Activated CD4-positive, alpha-beta T cell treated with anti-CD3 and anti-CD28 coated beads, Interleukin-2, amount 10 ng/mL, durations not matched to agents 24 days and 14 days (primary cell): Measurements from ENCODE around the gene ANKHD1. TPM values are rescaled to one million over a fixed set of nuclear protein-coding genes. Genes with fewer than 3 reads are reported as not detected.

Experiments used
- DNase-seq: peaks from one replicate; pipeline ENCODE4 v3.0.0; 2022
- H3K27ac Mint-ChIP-seq: one replicate; pipeline ENCODE4 v1.8.0; 2022; ENCODE audit warnings: mild to moderate bottlenecking, mixed read lengths
- H3K27me3 Mint-ChIP-seq: one replicate; pipeline ENCODE4 v1.8.0; 2022; ENCODE audit warnings: mixed read lengths
- H3K36me3 Mint-ChIP-seq: one replicate; pipeline ENCODE4 v1.8.0; 2022; ENCODE audit warnings: low read depth, mild to moderate bottlenecking, mixed read lengths
- H3K4me1 Mint-ChIP-seq: one replicate; pipeline ENCODE4 v1.8.0; 2021; ENCODE audit warnings: mixed read lengths
- H3K4me3 Mint-ChIP-seq: one replicate; pipeline ENCODE4 v1.8.0; 2022; ENCODE audit warnings: mild to moderate bottlenecking, moderate library complexity, mixed read lengths
- H3K9me3 Mint-ChIP-seq: one replicate; pipeline ENCODE4 v1.8.0; 2021; ENCODE audit warnings: mixed read lengths
- intact Hi-C: fragments of 100-400 bp; cut with micrococcal nuclease; formaldehyde crosslinking; loops from one replicate; pipeline ENCODE4 v1.15.1; 2023
- total RNA-seq: library from RNA; stranded (reverse); gene quantifications from 2 replicates; pipeline ENCODE4 v1.2.3, GENCODE V29; 2022

The ANKHD1 gene
- total RNA-seq, 1 donor from 2014 or later = 118 TPM

GRCh38 chr5:140557965-140558364, 156.3 kb downstream of the ANKHD1 start:
- H3K36me3 Mint-ChIP-seq = peaks cover 37% of the 10 kb centered on the region
- no peaks in the 10 kb centered on the region for H3K9me3 Mint-ChIP-seq
- H3K4me3 Mint-ChIP-seq = peak overlapping the region; percentile 84
- DNase-seq = peak; percentile 57
- intact Hi-C loops = loop anchor here (1.0 to 10.0 kb wide), 5 partner anchors 11 to 446 kb away; partner anchors contain the start of genes ANKHD1, CYSTM1, EIF4EBP3 and PURA
- peak overlapping the region; percentile 82 for H3K27ac Mint-ChIP-seq
- peaks cover 48% of the 10 kb centered on the region for H3K4me1 Mint-ChIP-seq
- H3K27me3 Mint-ChIP-seq = no peaks in the 10 kb centered on the region

GRCh38 chr5:140558542-140558941, 156.9 kb downstream of the ANKHD1 start:
- no peaks in the 10 kb centered on the region for H3K27me3 Mint-ChIP-seq
- no peak overlapping the region for H3K27ac Mint-ChIP-seq
- no peak overlapping the region for H3K4me3 Mint-ChIP-seq
- intact Hi-C loops = loop anchor here (5.0 to 10.0 kb wide), 3 partner anchors 306 to 446 kb away; partner anchors contain the start of genes CYSTM1 and PURA
- H3K9me3 Mint-ChIP-seq = no peaks in the 10 kb centered on the region
- H3K4me1 Mint-ChIP-seq = peaks cover 48% of the 10 kb centered on the region
- no peak for DNase-seq
- H3K36me3 Mint-ChIP-seq = peaks cover 31% of the 10 kb centered on the region

GRCh38 chr5:140560227-140560626, 158.6 kb downstream of the ANKHD1 start:
- DNase-seq = no peak
- Mint-ChIP-seq H3K27ac (no peak overlapping the region), H3K27me3 (no peaks in the 10 kb centered on the region), H3K4me3 (no peak overlapping the region), H3K9me3 (no peaks in the 10 kb centered on the region), H3K36me3 (peaks cover 28% of the 10 kb centered on the region), H3K4me1 (peaks cover 43% of the 10 kb centered on the region)
- intact Hi-C loops = no loop called here

GRCh38 chr5:140561753-140562523, 160.3 kb downstream of the ANKHD1 start:
- H3K36me3 Mint-ChIP-seq = peaks cover 25% of the 10 kb centered on the region
- peaks cover 42% of the 10 kb centered on the region for H3K4me1 Mint-ChIP-seq
- DNase-seq = peak; percentile 57
- no peaks in the 10 kb centered on the region for H3K27me3 Mint-ChIP-seq
- no peak overlapping the region for H3K27ac Mint-ChIP-seq
- intact Hi-C loops = no loop called here
- H3K9me3 Mint-ChIP-seq = no peaks in the 10 kb centered on the region
- H3K4me3 Mint-ChIP-seq = no peak overlapping the region

GRCh38 chr5:140563596-140563995, 162.0 kb downstream of the ANKHD1 start:
- no peaks in the 10 kb centered on the region for H3K9me3 Mint-ChIP-seq

GRCh38 chr5:140564196-140565023, 162.8 kb downstream of the ANKHD1 start, which contains the start of the genes APBB3 and SLC35A4:
Gene APBB3, minus strand, starts transcription at chr5:140564598. Its CDS starts 353 bp downstream, at chr5:140564245.
Gene SLC35A4, plus strand, starts transcription at chr5:140564828. Its CDS starts 2,342 bp downstream, at chr5:140567170.
- Mint-ChIP-seq H3K4me1 (peaks cover 53% of the 10 kb centered on the region), H3K36me3 (peaks cover 37% of the 10 kb centered on the region)

More at GRCh38 chr5:140563596-140563995, 162.0 kb downstream of the ANKHD1 start:
- Mint-ChIP-seq H3K27ac (peak overlapping the region; percentile 95), H3K4me1 (peaks cover 47% of the 10 kb centered on the region), H3K36me3 (peaks cover 32% of the 10 kb centered on the region), H3K27me3 (no peaks in the 10 kb centered on the region), H3K4me3 (peak overlapping the region; percentile 93)
- DNase-seq = no peak
- intact Hi-C loops = no loop called here

GRCh38 chr5:140565024-140565779, 163.6 kb downstream of the ANKHD1 start:
- Mint-ChIP-seq H3K4me1 (peaks cover 54% of the 10 kb centered on the region), H3K27ac (peak overlapping the region; percentile 95), H3K4me3 (peak overlapping the region; percentile 93), H3K27me3 (no peaks in the 10 kb centered on the region), H3K9me3 (no peaks in the 10 kb centered on the region), H3K36me3 (peaks cover 37% of the 10 kb centered on the region)
- intact Hi-C loops = loop anchor here (2.0 kb wide), 1 partner anchor 136 kb away; the partner anchor contains the start of gene ZMAT2
- peak; percentile 64 for DNase-seq

More at GRCh38 chr5:140564196-140565023, 162.8 kb downstream of the ANKHD1 start, which contains the start of the genes APBB3 and SLC35A4:
- DNase-seq = peak; percentile 99
- no peaks in the 10 kb centered on the region for H3K27me3 Mint-ChIP-seq
- H3K4me3 Mint-ChIP-seq = peak within 1 kb of the TSS; percentile 93
- intact Hi-C loops = loop anchor here (1.0 to 2.0 kb wide), 8 partner anchors 10 to 163 kb away; partner anchors contain the start of genes ANKHD1, EIF4EBP3, IK and NDUFA2
- peak within 1 kb of the TSS; percentile 95 for H3K27ac Mint-ChIP-seq
- H3K9me3 Mint-ChIP-seq = no peaks in the 10 kb centered on the region

- intact Hi-C loops = loop anchor here (2.0 kb wide), 1 partner anchor 135 kb away; the partner anchor contains the start of gene ZMAT2
- Mint-ChIP-seq H3K4me1 (peaks cover 56% of the 10 kb centered on the region), H3K36me3 (peaks cover 35% of the 10 kb centered on the region)
Measured at GRCh38 chr5:140565780-140566095, 164.1 kb downstream of the ANKHD1 start.

GRCh38 chr5:140566665-140567064, 165.0 kb downstream of the ANKHD1 start:
- H3K27ac Mint-ChIP-seq = peak overlapping the region; percentile 26
- no peaks in the 10 kb centered on the region for H3K27me3 Mint-ChIP-seq
- no peak for DNase-seq
- intact Hi-C loops = no loop called here
- H3K9me3 Mint-ChIP-seq = no peaks in the 10 kb centered on the region
- H3K4me1 Mint-ChIP-seq = peaks cover 56% of the 10 kb centered on the region
- peaks cover 36% of the 10 kb centered on the region for H3K36me3 Mint-ChIP-seq
- peak overlapping the region; percentile 45 for H3K4me3 Mint-ChIP-seq

More at GRCh38 chr5:140565780-140566095, 164.1 kb downstream of the ANKHD1 start:
- Mint-ChIP-seq H3K27ac (peak overlapping the region; percentile 95), H3K9me3 (no peaks in the 10 kb centered on the region), H3K4me3 (peak overlapping the region; percentile 93), H3K27me3 (no peaks in the 10 kb centered on the region)
- DNase-seq = peak; percentile 60

- H3K9me3 Mint-ChIP-seq = no peaks in the 10 kb centered on the region
- peak overlapping the region; percentile 70 for H3K27ac Mint-ChIP-seq
- H3K4me1 Mint-ChIP-seq = peaks cover 56% of the 10 kb centered on the region
- DNase-seq = no peak
- peaks cover 36% of the 10 kb centered on the region for H3K36me3 Mint-ChIP-seq
- H3K27me3 Mint-ChIP-seq = no peaks in the 10 kb centered on the region
- intact Hi-C loops = no loop called here
- H3K4me3 Mint-ChIP-seq = peak overlapping the region; percentile 45
Measured at GRCh38 chr5:140567136-140567818, 165.6 kb downstream of the ANKHD1 start.

- Mint-ChIP-seq H3K27ac (peak overlapping the region; percentile 70), H3K27me3 (no peaks in the 10 kb centered on the region)
Measured at GRCh38 chr5:140567871-140568270, 166.2 kb downstream of the ANKHD1 start.

GRCh38 chr5:140568443-140569063, 166.9 kb downstream of the ANKHD1 start:
- intact Hi-C loops = no loop called here
- Mint-ChIP-seq H3K36me3 (peaks cover 36% of the 10 kb centered on the region), H3K27me3 (no peaks in the 10 kb centered on the region), H3K4me1 (peaks cover 47% of the 10 kb centered on the region), H3K27ac (peak overlapping the region; percentile 92), H3K4me3 (peak overlapping the region; percentile 80), H3K9me3 (no peaks in the 10 kb centered on the region)
- DNase-seq = no peak

More at GRCh38 chr5:140567871-140568270, 166.2 kb downstream of the ANKHD1 start:
- Mint-ChIP-seq H3K36me3 (peaks cover 36% of the 10 kb centered on the region), H3K4me3 (no peak overlapping the region), H3K9me3 (no peaks in the 10 kb centered on the region), H3K4me1 (peaks cover 52% of the 10 kb centered on the region)
- DNase-seq = no peak
- intact Hi-C loops = no loop called here
